OCI-LY3 (cell line): ENCODE results near the gene KIAA1586.

Source experiments
- CTCF ChIP-seq: fragments of 200-600, 300-600 bp; sonication (generic); IDR thresholded peaks from 2 replicates; pipeline ENCODE4 v1.5.1; 2014; ENCODE audit warnings: antibody characterized with exemption, low read length, low read depth
- EZH2phosphoT487 ChIP-seq: fragments of 200-600 bp; shearing (Covaris generic); IDR thresholded peaks from 2 replicates; pipeline ENCODE4 v1.6.1; 2018; ENCODE audit warnings: antibody characterized with exemption, mixed run types, low read depth

- TF ChIP-seq CTCF, result no peak
- no peak for TF ChIP-seq EZH2phosphoT487
These were observed 40.4 kb upstream of the KIAA1586 start for GRCh38 chr6:57006101-57006500.
